Endothelial cell of umbilical vein (primary cell): ENCODE measurements around the gene RRP15.

ENCODE experiments used
- EZH2 ChIP-seq: IDR thresholded peaks from 2 replicates; pipeline ENCODE4 v1.6.1; 2012; ENCODE audit warnings: borderline replicate concordance, low read depth, mild to moderate bottlenecking, moderate library complexity, low read length, inconsistent platforms; ENCODE audit not compliant: severe bottlenecking
- POLR2A ChIP-seq: IDR thresholded peaks from 2 replicates; pipeline ENCODE4 v1.6.1; 2012; ENCODE audit warnings: low read depth, mild to moderate bottlenecking, control low read depth, low read length
- TF ChIP-seq, protein P1 (sequence below), 2 donors: IDR thresholded peaks; 1 replicate in 1 of 2; 2 replicates in 1 of 2; pipeline ENCODE4 v1.5.1; 2011; ENCODE audit warnings: low read length in 2 of 2, mild to moderate bottlenecking in 2 of 2, moderate library complexity in 2 of 2, control low read depth in 1 of 2, inconsistent platforms in 1 of 2, low read depth in 1 of 2; ENCODE audit not compliant: insufficient read depth in 1 of 2; ENCODE audit errors: extremely low read depth in 1 of 2

- TF ChIP-seq, protein P1, sequence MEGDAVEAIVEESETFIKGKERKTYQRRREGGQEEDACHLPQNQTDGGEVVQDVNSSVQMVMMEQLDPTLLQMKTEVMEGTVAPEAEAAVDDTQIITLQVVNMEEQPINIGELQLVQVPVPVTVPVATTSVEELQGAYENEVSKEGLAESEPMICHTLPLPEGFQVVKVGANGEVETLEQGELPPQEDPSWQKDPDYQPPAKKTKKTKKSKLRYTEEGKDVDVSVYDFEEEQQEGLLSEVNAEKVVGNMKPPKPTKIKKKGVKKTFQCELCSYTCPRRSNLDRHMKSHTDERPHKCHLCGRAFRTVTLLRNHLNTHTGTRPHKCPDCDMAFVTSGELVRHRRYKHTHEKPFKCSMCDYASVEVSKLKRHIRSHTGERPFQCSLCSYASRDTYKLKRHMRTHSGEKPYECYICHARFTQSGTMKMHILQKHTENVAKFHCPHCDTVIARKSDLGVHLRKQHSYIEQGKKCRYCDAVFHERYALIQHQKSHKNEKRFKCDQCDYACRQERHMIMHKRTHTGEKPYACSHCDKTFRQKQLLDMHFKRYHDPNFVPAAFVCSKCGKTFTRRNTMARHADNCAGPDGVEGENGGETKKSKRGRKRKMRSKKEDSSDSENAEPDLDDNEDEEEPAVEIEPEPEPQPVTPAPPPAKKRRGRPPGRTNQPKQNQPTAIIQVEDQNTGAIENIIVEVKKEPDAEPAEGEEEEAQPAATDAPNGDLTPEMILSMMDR (IDR thresholded peaks at IDR 0.05; ENCODE audit: extremely low read depth in 1 of 2, insufficient read depth in 1 of 2, low read depth in 1 of 2, low read length in 2 of 2), result no peak
- no peak for TF ChIP-seq EZH2
- TF ChIP-seq POLR2A, result no peak
Observed at GRCh38 chr1:218341325-218341724, 56.2 kb downstream of the RRP15 start.
